Activated CD4-positive, alpha-beta T cell treated with anti-CD3 and anti-CD28 coated beads for 36 hours (primary cell): Measurements from ENCODE around the gene MRPL21. TPM values are rescaled to one million over a fixed set of nuclear protein-coding genes. Genes with fewer than 3 reads are reported as not detected.

ENCODE experiments used
- ATAC-seq: fragments of 200-7000 bp; cut with Tn5 transposase; one replicate; pipeline ENCODE4 v1.10.0; 2021; ENCODE audit warnings: mild to moderate bottlenecking, moderate library complexity
- CTCF ChIA-PET: fragments of 350-600 bp; sonication (Branson Sonifier 250); formaldehyde crosslinking; loops from one replicate; lab custom pipeline; 2021; ENCODE audit warnings: antibody characterized with exemption; lab: Charles Lee
- POLR2A ChIA-PET: fragments of 350-600 bp; sonication (Branson Sonifier 250); formaldehyde crosslinking; loops from one replicate; lab custom pipeline; 2021; ENCODE audit warnings: antibody characterized with exemption, inconsistent platforms; lab: Charles Lee
- DNase-seq: peaks from one replicate; pipeline ENCODE4 v3.0.0-alpha.2; 2020
- H3K27ac Mint-ChIP-seq: one replicate; pipeline ENCODE4 v1.8.0; 2021; ENCODE audit warnings: mixed read lengths
- H3K27me3 Mint-ChIP-seq: one replicate; pipeline ENCODE4 v1.8.0; 2021; ENCODE audit warnings: mixed read lengths
- H3K36me3 Mint-ChIP-seq: one replicate; pipeline ENCODE4 v1.8.0; 2021; ENCODE audit warnings: low read depth, mixed read lengths
- H3K4me1 Mint-ChIP-seq: one replicate; pipeline ENCODE4 v1.8.0; 2021; ENCODE audit warnings: mixed read lengths
- H3K4me3 Mint-ChIP-seq: one replicate; pipeline ENCODE4 v1.8.0; 2021; ENCODE audit warnings: mild to moderate bottlenecking, moderate library complexity, mixed read lengths
- H3K9me3 Mint-ChIP-seq: one replicate; pipeline ENCODE4 v1.8.0; 2021; ENCODE audit warnings: low read depth, mixed read lengths
- intact Hi-C, 2 experiments: fragments of 100-400 bp; cut with DNase I in 1 of 2; cut with micrococcal nuclease in 1 of 2; formaldehyde crosslinking; loops; one replicate each; pipeline versions ENCODE4 v1.14.2 to v1.15.1; 2022 to 2024; cut with DNase I, micrococcal nuclease
- total RNA-seq, 2 experiments: library from RNA; stranded (reverse); gene quantifications; one replicate each; pipeline ENCODE4 v1.2.3, GENCODE V29; 2021

MRPL21 gene
- total RNA-seq, 2 experiments from 2014 or later: 100 to 102 TPM

- no peak for DNase-seq
These were observed 59.3 kb downstream of the MRPL21 start for GRCh38 chr11:68844376-68844775.

GRCh38 chr11:68843703-68844312, 59.8 kb downstream of the MRPL21 start:
- Mint-ChIP-seq H3K4me3 (peak overlapping the region; percentile 81), H3K27ac (peak overlapping the region; percentile 88), H3K4me1 (peaks cover 32% of the 10 kb centered on the region), H3K27me3 (peaks cover 1% of the 10 kb centered on the region), H3K36me3 (no peaks in the 10 kb centered on the region), H3K9me3 (no peaks in the 10 kb centered on the region)
- ATAC-seq (peak; percentile 66), DNase-seq (peak; percentile 88)
- intact Hi-C loops: loop anchor here (2.0 to 5.0 kb wide), 7 partner anchors 59 to 1427 kb away; partner anchors contain the start of genes CHKA (in 1 of the 2), IGHMBP2 (in 1 of the 2), KMT5B (in 1 of the 2) and LRP5 (in 1 of the 2)
- POLR2A ChIA-PET: interaction anchor here (0.5 kb wide), 1 partner anchor 495 kb away, joined by 5 read pairs; no protein-coding TSS in a partner anchor
- CTCF ChIA-PET: interaction anchor here (1.1 to 1.6 kb wide), 6 partner anchors 13 to 260 kb away, joined by 3 to 5 read pairs (median 4); no protein-coding TSS in a partner anchor

More at GRCh38 chr11:68844376-68844775, 59.3 kb downstream of the MRPL21 start:
- CTCF ChIA-PET: interaction anchor here (1.1 to 1.6 kb wide), 5 partner anchors 12 to 259 kb away, joined by 3 to 5 read pairs (median 3); no protein-coding TSS in a partner anchor
- intact Hi-C loops: loop anchor here (2.0 to 5.0 kb wide), 5 partner anchors 58 to 798 kb away; partner anchors contain the start of genes CHKA (in 1 of the 2), IGHMBP2 (in 1 of the 2), KMT5B (in 1 of the 2) and MRPL21 (in 1 of the 2)
- Mint-ChIP-seq H3K4me1 (peaks cover 31% of the 10 kb centered on the region), H3K36me3 (no peaks in the 10 kb centered on the region), H3K4me3 (peak overlapping the region; percentile 81), H3K27me3 (peaks cover 1% of the 10 kb centered on the region), H3K9me3 (no peaks in the 10 kb centered on the region), H3K27ac (peak overlapping the region; percentile 51)
- POLR2A ChIA-PET: interaction anchor here (0.5 kb wide), 1 partner anchor 495 kb away, joined by 5 read pairs; no protein-coding TSS in a partner anchor
- no peak for ATAC-seq

- Mint-ChIP-seq H3K4me3 (peak overlapping the region; percentile 81), H3K36me3 (no peaks in the 10 kb centered on the region), H3K27ac (peak overlapping the region; percentile 88), H3K27me3 (no peaks in the 10 kb centered on the region), H3K9me3 (no peaks in the 10 kb centered on the region), H3K4me1 (peaks cover 34% of the 10 kb centered on the region)
- ATAC-seq (no peak), DNase-seq (peak; percentile 80)
- ChIA-PET POLR2A (no interaction called here), CTCF (interaction anchor here (1.4 to 1.6 kb wide), 4 partner anchors 25 to 259 kb away, joined by 3 to 5 read pairs (median 4); no protein-coding TSS in a partner anchor)
- intact Hi-C loops: loop anchor here in 1 of 2 experiments (2.0 to 5.0 kb wide), 5 partner anchors 454 to 1428 kb away; partner anchors contain the start of genes CHKA, KMT5B, LRP5 and PPFIA1
These were observed 60.5 kb downstream of the MRPL21 start for GRCh38 chr11:68843052-68843561.

- Mint-ChIP-seq H3K27ac (peak overlapping the region; percentile 87), H3K27me3 (no peaks in the 10 kb centered on the region), H3K4me3 (peak overlapping the region; percentile 81), H3K36me3 (no peaks in the 10 kb centered on the region), H3K9me3 (no peaks in the 10 kb centered on the region), H3K4me1 (peaks cover 40% of the 10 kb centered on the region)
- POLR2A ChIA-PET: no interaction called here
- intact Hi-C loops: loop anchor here in 1 of 2 experiments (2.0 to 5.0 kb wide), 5 partner anchors 455 to 1428 kb away; partner anchors contain the start of genes CHKA, KMT5B, LRP5 and PPFIA1
- ATAC-seq (no peak), DNase-seq (no peak)
- CTCF ChIA-PET: interaction anchor here (1.1 to 1.4 kb wide), 3 partner anchors 24 to 258 kb away, joined by 4 read pairs; partner anchors contain the start of genes IGHMBP2 and MRPL21
These were observed 61.1 kb downstream of the MRPL21 start for GRCh38 chr11:68842427-68843051.

GRCh38 chr11:68841718-68842426, 61.8 kb downstream of the MRPL21 start, which contains the start of gene CPT1A:
TSS of gene CPT1A (minus strand) at chr11:68841916. CDS start at chr11:68815474, 26,442 bp downstream.
- peak within 1 kb of the TSS; percentile 87 for H3K27ac Mint-ChIP-seq
- no peaks in the 10 kb centered on the region for H3K9me3 Mint-ChIP-seq
- ATAC-seq (peak; percentile 58), DNase-seq (peak; percentile 86)
- ChIA-PET CTCF (interaction anchor here (1.1 kb wide), 1 partner anchor 62 kb away, joined by 4 read pairs; the partner anchor contains the start of genes IGHMBP2 and MRPL21), POLR2A (no interaction called here)
- peaks cover 45% of the 10 kb centered on the region for H3K4me1 Mint-ChIP-seq
- H3K4me3 Mint-ChIP-seq: peak within 1 kb of the TSS; percentile 81
- H3K36me3 Mint-ChIP-seq: no peaks in the 10 kb centered on the region
- no peaks in the 10 kb centered on the region for H3K27me3 Mint-ChIP-seq
- intact Hi-C loops: loop anchor here in 1 of 2 experiments (1.0 to 5.0 kb wide), 6 partner anchors 206 to 1429 kb away; partner anchors contain the start of genes CHKA, KMT5B, LRP5 and PPFIA1

Other genes starting within 250 kb of the MRPL21 start
- 1 to 10 TPM; 2.2 to 2.5 TPM for gene GAL, start 219.3 kb downstream of the MRPL21 start, total RNA-seq
- 1 to 10 TPM; 2.9 to 3.5 TPM for gene TESMIN, start 152.3 kb downstream of the MRPL21 start, total RNA-seq
- 10 to 100 TPM; 23.3 to 25.4 TPM for gene CPT1A, start 61.9 kb downstream of the MRPL21 start, total RNA-seq
- gene IGHMBP2, start 59 bp upstream of the MRPL21 start, total RNA-seq: 10 to 100 TPM; 20.9 to 25.4 TPM
- gene MRGPRD, start 77.2 kb upstream of the MRPL21 start, total RNA-seq: not detected
- gene MRGPRF, start 109.4 kb upstream of the MRPL21 start, total RNA-seq: not detected
- 10 to 100 TPM in 1 of 2 experiments, 1 to 10 TPM in 1; 7.4 to 10.4 TPM for gene TPCN2, start 145.1 kb upstream of the MRPL21 start, total RNA-seq